Bronchus fibroblast of lung (primary cell): ENCODE results near the gene LGALS7B. TPM values are rescaled to one million over a fixed set of nuclear protein-coding genes. Genes with fewer than 3 reads are reported as not detected.

Source experiments
- total RNA-seq: library from RNA; depleted of rRNA; stranded (reverse); fragments of >200 nt; gene quantifications from 2 replicates; pipeline ENCODE4 v1.2.3, GENCODE V29; 2015

LGALS7B gene
- total RNA-seq = not detected in 2 replicates

GRCh38 chr19:38788478-38789243 is at the start of gene LGALS7B:
TSS of gene LGALS7B (plus strand) at chr19:38789200. CDS start at chr19:38789227, 27 bp downstream.

GRCh38 chr19:38744298-38744681 is 44.7 kb upstream of the LGALS7B start, which contains the start of gene CAPN12:
TSS of gene CAPN12 (minus strand) at chr19:38744474. CDS start at chr19:38744165, 309 bp downstream.

GRCh38 chr19:38773469-38774177 is 15.4 kb upstream of the LGALS7B start, which contains the start of gene LGALS7:
TSS of gene LGALS7 (minus strand) at chr19:38773517. CDS start at chr19:38773492, 25 bp downstream.

GRCh38 chr19:38812841-38813320 is 23.9 kb downstream of the LGALS7B start, which contains the start of gene LGALS4:
TSS of gene LGALS4 (minus strand) at chr19:38812945. CDS start at chr19:38812886, 59 bp downstream.

Other genes starting within 250 kb of the LGALS7B start
- gene MAP4K1, start 171.2 kb upstream of the LGALS7B start, total RNA-seq = under 0.01 and 0.34 TPM in 2 replicates
- gene EIF3K, start 170.0 kb upstream of the LGALS7B start, total RNA-seq = 664 and 711 TPM in 2 replicates
- gene ACTN4, start 141.6 kb upstream of the LGALS7B start, total RNA-seq = 333 and 342 TPM in 2 replicates
- gene CAPN12, start 44.7 kb upstream of the LGALS7B start, total RNA-seq = 0.50 and 1.5 TPM in 2 replicates
- gene LGALS7, start 15.7 kb upstream of the LGALS7B start, total RNA-seq = 2.1 TPM in 1 of 2 replicates, not detected in the other
- 0.15 TPM in 1 of 2 replicates, not detected in the other for gene LGALS4, start 23.7 kb downstream of the LGALS7B start, total RNA-seq
- gene ECH1, start 42.6 kb downstream of the LGALS7B start, total RNA-seq = 40.0 and 45.9 TPM in 2 replicates
- 266 and 278 TPM in 2 replicates for gene HNRNPL, start 60.8 kb downstream of the LGALS7B start, total RNA-seq
- gene RINL, start 89.1 kb downstream of the LGALS7B start, total RNA-seq = 2.2 and 3.9 TPM in 2 replicates
- gene SIRT2, start 110.4 kb downstream of the LGALS7B start, total RNA-seq = 37.7 and 45.0 TPM in 2 replicates
- gene NFKBIB, start 110.8 kb downstream of the LGALS7B start, total RNA-seq = 17.4 and 18.5 TPM in 2 replicates
- gene CCER2, start 123.0 kb downstream of the LGALS7B start, total RNA-seq = not detected in 2 replicates
- gene SARS2, start 141.6 kb downstream of the LGALS7B start, total RNA-seq = 24.2 and 32.8 TPM in 2 replicates
- gene MRPS12, start 141.7 kb downstream of the LGALS7B start, total RNA-seq = 64.8 and 67.6 TPM in 2 replicates
- 20.3 and 27.5 TPM in 2 replicates for gene FBXO17, start 186.5 kb downstream of the LGALS7B start, total RNA-seq
- 2.7 and 3.6 TPM in 2 replicates for gene FBXO27, start 243.3 kb downstream of the LGALS7B start, total RNA-seq